Choroid plexus epithelial cell (primary cell): Measurements from ENCODE around the gene DMXL2.

ENCODE experiments used
- DNase-seq: peaks from one replicate; pipeline ENCODE4 v3.0.0-alpha.2; 2010; ENCODE audit warnings: low read depth
- H3K4me3 ChIP-seq: 2 replicates; pipeline ENCODE4 v1.5.1; 2011; ENCODE audit warnings: low read depth, mild to moderate bottlenecking, control low read depth, low read length, moderate library complexity
- CTCF ChIP-seq: conservative IDR thresholded peaks from 2 replicates; pipeline ENCODE4 v1.5.1; 2011; ENCODE audit warnings: low read depth, mild to moderate bottlenecking, control low read depth, inconsistent platforms, low read length, moderate library complexity

The DMXL2 gene

GRCh38 chr15:51401051-51401780, 221.4 kb downstream of the DMXL2 start:
- no peak for TF ChIP-seq CTCF
- H3K4me3 ChIP-seq: no peak overlapping the region
- no peak for DNase-seq

DNA sequence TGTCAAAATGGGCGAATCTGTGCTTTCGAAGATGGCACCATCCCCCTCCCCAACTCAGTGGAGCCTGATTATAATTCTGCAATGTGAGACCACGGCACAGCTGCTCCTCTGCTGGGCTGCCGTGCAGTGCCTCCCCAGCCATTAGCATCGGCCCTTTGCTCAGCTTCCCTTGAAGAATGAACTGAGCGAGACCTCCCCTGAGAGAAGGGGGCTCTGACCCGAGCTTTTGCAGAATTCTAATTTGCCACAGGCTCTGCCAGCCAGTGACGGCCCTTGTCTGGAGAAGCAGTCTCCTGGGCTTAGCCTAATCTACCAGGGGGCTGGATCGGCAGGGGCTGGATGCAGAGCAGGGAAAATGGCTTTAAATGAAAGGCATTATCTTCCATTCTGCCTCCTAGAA, 223.9 kb downstream of the DMXL2 start:
- no peak for TF ChIP-seq CTCF
- DNase-seq: no peak

More for the DNA sequence above, 223.9 kb downstream of the DMXL2 start:
- no peak overlapping the region for H3K4me3 ChIP-seq
